GM12874 (cell line): ENCODE data around the gene ENKUR.

Experiments used
- CTCF ChIP-seq: IDR thresholded peaks from 2 replicates; pipeline ENCODE4 v1.5.1; 2011; ENCODE audit warnings: low read depth, mild to moderate bottlenecking, control low read depth, low read length, moderate library complexity; ENCODE audit not compliant: insufficient read depth

Gene ENKUR

GRCh38 chr10:24998044-24998443 is 17.9 kb downstream of the ENKUR start:
- TF ChIP-seq CTCF = no peak

DNA sequence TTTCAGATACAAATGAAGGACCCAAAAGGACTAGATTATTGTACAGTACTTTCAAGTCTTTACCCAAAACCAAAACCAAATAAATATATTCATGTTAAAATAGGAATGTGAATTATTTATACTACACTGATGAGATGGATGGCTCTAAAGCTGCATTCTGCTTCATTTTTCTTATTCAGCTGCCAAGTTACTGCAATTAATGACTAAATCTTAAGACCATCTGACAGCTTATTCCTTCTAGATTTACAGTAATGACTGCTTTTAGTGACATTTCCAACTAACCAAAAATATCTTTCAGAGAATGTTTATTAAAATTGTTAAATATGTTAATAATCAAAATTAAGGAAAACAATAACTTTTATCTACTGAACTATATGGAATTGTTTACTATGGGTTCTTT is 20.9 kb downstream of the ENKUR start:
- TF ChIP-seq CTCF = no peak

DNA sequence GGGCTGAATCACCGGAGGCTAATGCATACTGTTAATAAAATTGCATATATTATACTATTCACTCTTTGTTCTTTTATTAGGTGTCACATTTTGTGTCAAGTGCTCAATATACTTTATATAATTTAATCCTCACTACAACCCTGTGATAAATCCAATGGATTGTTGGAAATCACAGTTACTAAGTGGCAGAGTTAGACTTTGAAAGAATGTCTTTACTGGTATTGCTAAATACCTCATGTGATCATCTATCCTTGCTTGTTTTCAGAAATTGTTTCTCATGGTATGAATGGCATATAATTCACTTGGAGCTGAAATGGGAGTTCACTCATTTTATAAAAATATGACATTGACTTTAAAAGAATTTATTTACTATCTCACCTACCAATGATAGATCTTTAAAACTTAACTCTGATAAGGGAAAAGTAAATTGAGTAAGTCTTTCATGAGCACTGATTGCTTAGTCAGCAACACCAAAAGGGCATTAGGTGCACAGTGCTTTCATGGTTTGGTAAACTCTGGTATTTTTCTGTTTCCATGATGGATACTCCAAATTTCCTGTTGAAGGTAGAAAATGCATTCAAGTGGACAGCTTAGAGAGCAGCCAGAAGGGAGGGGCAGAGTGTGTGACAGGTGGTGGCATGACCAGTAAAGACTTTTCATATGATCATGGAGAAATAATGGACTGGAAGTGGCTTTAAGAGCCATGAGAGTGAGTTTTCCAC is 22.6 kb downstream of the ENKUR start:
- TF ChIP-seq CTCF = no peak

DNA sequence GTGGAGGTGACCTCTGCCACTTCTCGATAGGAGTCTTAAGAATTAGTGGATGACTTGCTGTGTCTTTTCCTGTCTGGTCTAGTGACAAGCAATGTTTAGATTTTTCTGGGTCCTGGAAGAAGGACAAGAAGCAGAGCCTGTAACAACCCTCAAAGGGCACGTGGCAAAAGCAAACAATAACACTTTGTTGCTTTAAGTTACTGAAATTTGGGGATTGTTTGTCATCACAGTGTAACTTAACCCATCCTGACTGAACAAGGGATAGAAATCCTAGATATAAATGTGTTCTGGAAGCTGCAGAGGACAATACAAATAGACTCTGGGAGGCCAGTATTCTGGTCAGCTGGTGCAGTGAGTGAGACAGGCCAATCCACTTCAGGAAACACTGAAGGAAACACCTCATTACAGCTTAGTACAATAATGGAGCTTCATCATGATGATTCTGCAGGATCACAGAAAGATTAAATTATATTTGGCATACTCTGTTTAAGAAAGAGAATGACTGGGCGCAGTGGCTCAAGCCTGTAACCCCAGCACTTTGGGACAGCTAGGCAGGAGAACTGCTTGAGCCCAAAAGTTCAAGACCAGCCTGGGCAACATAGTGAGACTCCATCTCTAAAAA is 23.3 kb downstream of the ENKUR start:
- TF ChIP-seq CTCF = no peak

DNA sequence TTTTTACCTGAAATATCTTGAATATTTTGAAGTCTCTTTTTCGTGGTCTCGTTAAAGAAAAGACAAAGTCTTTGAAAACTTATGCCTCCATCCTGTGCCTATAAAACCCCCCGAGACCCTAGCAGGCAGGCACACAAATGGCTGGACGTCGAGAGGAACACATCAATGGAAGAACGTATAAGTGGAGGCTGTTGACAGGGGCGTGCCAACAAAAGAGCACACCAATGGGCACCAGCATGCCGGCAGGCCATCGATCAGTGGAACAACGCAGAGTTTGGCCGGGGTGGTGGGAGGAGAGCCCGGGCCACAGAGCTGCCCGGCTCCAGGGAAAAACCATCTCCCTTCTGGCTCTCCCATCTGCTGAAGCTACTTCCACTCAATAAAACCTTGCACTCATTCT is 24.7 kb downstream of the ENKUR start:
- no peak for TF ChIP-seq CTCF

- TF ChIP-seq CTCF = no peak
Observed at GRCh38 chr10:24989867-24990266, 26.1 kb downstream of the ENKUR start.

- TF ChIP-seq CTCF = no peak
Observed at GRCh38 chr10:24988831-24989640, 26.9 kb downstream of the ENKUR start.
